H1 (cell line): Measurements from ENCODE around the gene DMXL1. TPM values are rescaled to one million over a fixed set of nuclear protein-coding genes. Genes with fewer than 3 reads are reported as not detected.

Experiments
- CTCF ChIA-PET: fragments of 300-600 bp; sonication (Branson Sonifier 250); formaldehyde crosslinking; loops from one replicate; lab custom pipeline; 2021; ENCODE audit not compliant: partially characterized antibody; lab: Charles Lee
- POLR2A ChIA-PET: fragments of 300-600 bp; sonication (Branson Sonifier 250); formaldehyde crosslinking; loops from one replicate; lab custom pipeline; 2021; ENCODE audit warnings: inconsistent platforms; ENCODE audit not compliant: partially characterized antibody; lab: Charles Lee
- DNase-seq, 2 experiments: peaks; one replicate each; pipeline versions ENCODE4 v3.0.0 to v3.0.0-alpha.2; 2010 to 2022; ENCODE audit warnings: low spot score in 2 of 2, low read depth in 1 of 2, mixed read lengths in 1 of 2
- FAIRE-seq: peaks from 2 replicates; lab custom pipeline; 2011; peaks lifted over from hg19 to GRCh38; lab: Jason Lieb, UNC
- H2AFZ ChIP-seq: 2 replicates; pipeline ENCODE4 v1.8.1; 2012; ENCODE audit warnings: low read length, inconsistent platforms
- H2AK5ac ChIP-seq: 2 replicates; pipeline ENCODE4 v1.6.1; 2013; ENCODE audit warnings: low read depth, low read length
- H2BK120ac ChIP-seq: replicated peaks from 2 replicates; pipeline ENCODE3; 2013; ENCODE audit warnings: low read depth, low read length, inconsistent platforms
- H2BK12ac ChIP-seq: 2 replicates; pipeline ENCODE4 v1.6.1; 2013; ENCODE audit warnings: low read depth, low read length
- H2BK15ac ChIP-seq: 2 replicates; pipeline ENCODE4 v1.6.1; 2013; ENCODE audit warnings: low read length
- H2BK20ac ChIP-seq: 2 replicates; pipeline ENCODE4 v1.6.1; 2013; ENCODE audit warnings: low read length
- H2BK5ac ChIP-seq: 2 replicates; pipeline ENCODE4 v1.6.1; 2013; ENCODE audit warnings: low read depth, low read length
- H3K14ac ChIP-seq: 2 replicates; pipeline ENCODE4 v1.6.1; 2013; ENCODE audit warnings: inconsistent platforms; ENCODE audit not compliant: insufficient read length
- H3K18ac ChIP-seq: 2 replicates; pipeline ENCODE4 v1.6.1; 2013; ENCODE audit warnings: low read length; ENCODE audit errors: extremely low read depth
- H3K23ac ChIP-seq: 2 replicates; pipeline ENCODE4 v1.6.1; 2013; ENCODE audit warnings: inconsistent platforms; ENCODE audit not compliant: insufficient read length
- H3K23me2 ChIP-seq: 2 replicates; pipeline ENCODE4 v1.6.1; 2013; ENCODE audit warnings: low read depth, low read length
- H3K27ac ChIP-seq: 2 replicates; pipeline ENCODE4 v1.6.1; 2011; ENCODE audit warnings: low read depth, low read length, inconsistent platforms
- H3K27me3 ChIP-seq, 4 experiments: replicated peaks in 1 of 4; 1 replicate in 1 of 4; 2 replicates in 3 of 4; pipeline versions ENCODE4 v1.6.1 to v1.8.1; 2011 to 2013; ENCODE audit warnings: low read length in 3 of 4, mild to moderate bottlenecking in 3 of 4, inconsistent platforms in 2 of 4, mixed read lengths in 2 of 4, moderate library complexity in 1 of 4; ENCODE audit not compliant: control insufficient read depth in 3 of 4, insufficient read depth in 3 of 4; ENCODE audit errors: extremely low read depth in 1 of 4
- H3K36me3 ChIP-seq, 4 experiments: 2 replicates each; pipeline versions ENCODE4 v1.6.1 to v1.8.1; 2011 to 2013; ENCODE audit warnings: mild to moderate bottlenecking in 4 of 4, low read length in 3 of 4, moderate library complexity in 2 of 4, control low read depth in 1 of 4, inconsistent platforms in 1 of 4; ENCODE audit not compliant: insufficient read depth in 4 of 4, control insufficient read depth in 2 of 4
- H3K4ac ChIP-seq: replicated peaks from 2 replicates; pipeline ENCODE3; 2013; ENCODE audit warnings: low read length, low read depth, mixed read lengths, inconsistent platforms; ENCODE audit not compliant: insufficient read length
- H3K4me1 ChIP-seq, 4 experiments: replicated peaks in 1 of 4; 1 replicate in 1 of 4; 2 replicates in 3 of 4; pipeline versions ENCODE4 v1.6.1 to v1.8.1; 2011 to 2013; ENCODE audit warnings: low read length in 3 of 4, inconsistent platforms in 2 of 4, mixed read lengths in 1 of 4; ENCODE audit not compliant: insufficient read depth in 4 of 4, control insufficient read depth in 3 of 4
- H3K4me2 ChIP-seq, 2 experiments: 2 replicates each; pipeline versions ENCODE4 v1.6.1 to v1.8.1; 2011 to 2013; ENCODE audit warnings: low read depth in 2 of 2, low read length in 2 of 2, control low read depth in 1 of 2, inconsistent platforms in 1 of 2, mild to moderate bottlenecking in 1 of 2; ENCODE audit not compliant: insufficient read depth in 1 of 2
- H3K4me3 ChIP-seq, 4 experiments: fragments of 200-600, 300-600 bp in 1 of 4; sonication (generic), shearing (Covaris generic), sonication (Bioruptor Twin) in 1 of 4; 2 replicates each; pipeline versions ENCODE4 v1.5.1 to v1.8.1; 2011 to 2016; ENCODE audit warnings: low read length in 4 of 4, low read depth in 3 of 4, control low read depth in 2 of 4, inconsistent platforms in 2 of 4, mild to moderate bottlenecking in 2 of 4, mixed read lengths in 1 of 4, moderate library complexity in 1 of 4; ENCODE audit not compliant: insufficient read depth in 2 of 4; ENCODE audit errors: extremely low read depth in 1 of 4
- H3K56ac ChIP-seq: replicated peaks from 2 replicates; pipeline ENCODE3; 2013; ENCODE audit warnings: low read depth, mild to moderate bottlenecking, mixed read lengths, low read length, inconsistent platforms; ENCODE audit not compliant: insufficient read length
- H3K79me1 ChIP-seq: 2 replicates; pipeline ENCODE4 v1.6.1; 2013; ENCODE audit warnings: low read depth, low read length, control low read depth
- H3K79me2 ChIP-seq, 2 experiments: 2 replicates each; pipeline versions ENCODE4 v1.6.1 to v1.8.1; 2012 to 2013; ENCODE audit warnings: low read length in 2 of 2, mild to moderate bottlenecking in 2 of 2, inconsistent platforms in 1 of 2; ENCODE audit not compliant: insufficient read depth in 2 of 2, control insufficient read depth in 1 of 2
- H3K9ac ChIP-seq, 4 experiments: replicated peaks in 1 of 4; 1 replicate in 1 of 4; 2 replicates in 3 of 4; pipeline versions ENCODE4 v1.6.1 to v1.8.1; 2011 to 2013; ENCODE audit warnings: low read depth in 3 of 4, low read length in 3 of 4, control low read depth in 2 of 4, mild to moderate bottlenecking in 2 of 4, moderate library complexity in 2 of 4, inconsistent platforms in 1 of 4; ENCODE audit errors: extremely low read depth in 1 of 4
- H3K9me3 ChIP-seq, 2 experiments: 2 replicates each; pipeline versions ENCODE4 v1.6.1 to v1.8.1; 2012 to 2013; ENCODE audit warnings: mild to moderate bottlenecking in 2 of 2, moderate library complexity in 2 of 2, control low read depth in 1 of 2, inconsistent platforms in 1 of 2, low read depth in 1 of 2, low read length in 1 of 2, mixed read lengths in 1 of 2; ENCODE audit not compliant: insufficient read depth in 2 of 2
- H4K20me1 ChIP-seq, 2 experiments: replicated peaks in 1 of 2; 2 replicates each; pipeline versions ENCODE3 to v1.8.1; 2011 to 2013; ENCODE audit warnings: inconsistent platforms in 2 of 2, low read length in 2 of 2, mild to moderate bottlenecking in 1 of 2; ENCODE audit not compliant: insufficient read depth in 2 of 2, control insufficient read depth in 1 of 2
- H4K5ac ChIP-seq: 2 replicates; pipeline ENCODE4 v1.6.1; 2013; ENCODE audit warnings: low read length, low read depth, mixed read lengths, inconsistent platforms; ENCODE audit not compliant: insufficient read length
- H4K8ac ChIP-seq: 2 replicates; pipeline ENCODE4 v1.8.0; 2013; ENCODE audit warnings: mild to moderate bottlenecking, moderate library complexity, low read length, inconsistent platforms; ENCODE audit not compliant: insufficient read depth; ENCODE audit errors: extremely low read depth
- H4K91ac ChIP-seq: replicated peaks from 2 replicates; pipeline ENCODE3; 2013; ENCODE audit warnings: low read length, mixed read lengths, inconsistent platforms; ENCODE audit not compliant: insufficient read length
- ATF2 ChIP-seq: IDR thresholded peaks from 2 replicates; pipeline ENCODE4 v1.6.1; 2012; ENCODE audit warnings: low read length, inconsistent platforms
- BCL11A ChIP-seq, 2 experiments: IDR thresholded peaks; one replicate each; pipeline ENCODE4 v1.6.1; 2011; ENCODE audit warnings: low read depth in 2 of 2, low read length in 2 of 2, mild to moderate bottlenecking in 2 of 2
- CREB1 ChIP-seq: IDR thresholded peaks from 2 replicates; pipeline ENCODE4 v1.6.1; 2012; ENCODE audit warnings: inconsistent platforms
- FOSL1 ChIP-seq: IDR thresholded peaks from 2 replicates; pipeline ENCODE4 v1.6.1; 2011; ENCODE audit warnings: mild to moderate bottlenecking, low read depth, low read length, moderate library complexity; ENCODE audit not compliant: insufficient read depth
- KDM1A ChIP-seq: fragments of 200-600, 300-600 bp; sonication (generic); IDR thresholded peaks from 2 replicates; pipeline ENCODE4 v1.7.1; 2016; ENCODE audit warnings: mild to moderate bottlenecking, low read length, borderline replicate concordance
- KDM4A ChIP-seq: IDR thresholded peaks from one replicate; pipeline ENCODE4 v1.7.1; 2012; ENCODE audit warnings: low read depth, mild to moderate bottlenecking, moderate library complexity, low read length, inconsistent platforms; ENCODE audit not compliant: severe bottlenecking
- RFX5 ChIP-seq: IDR thresholded peaks from 2 replicates; pipeline ENCODE4 v1.6.1; 2011; ENCODE audit warnings: low read depth, low read length, improper control_type of control experiment, borderline replicate concordance
- SP1 ChIP-seq: IDR thresholded peaks from 2 replicates; pipeline ENCODE4 v1.6.1; 2011; ENCODE audit warnings: low read depth, low read length
- SP4 ChIP-seq: IDR thresholded peaks from 2 replicates; pipeline ENCODE4 v1.6.1; 2012; ENCODE audit warnings: low read length, inconsistent platforms
- YY1 ChIP-seq: IDR thresholded peaks from 2 replicates; pipeline ENCODE4 v1.6.1; 2011; ENCODE audit warnings: low read depth, mild to moderate bottlenecking, low read length
- ZNF274 ChIP-seq: IDR thresholded peaks from 2 replicates; pipeline ENCODE4 v1.7.0; 2012; ENCODE audit warnings: low read length, borderline replicate concordance; ENCODE audit errors: extremely low read depth
- WGBS, 2 experiments: shearing (Covaris generic) in 1 of 2; methylation state at CpG; one replicate each; pipeline versions ENCODE4 v1.1.6 to v1.1.7; 2013 to 2015; ENCODE audit warnings: low lambda C conversion rate in 2 of 2, mixed read lengths in 2 of 2, inconsistent platforms in 1 of 2, low coverage in 1 of 2, missing lambda C conversion rate in 1 of 2; ENCODE audit not compliant: insufficient replicate concordance in 2 of 2, insufficient coverage in 1 of 2, insufficient read length in 1 of 2; ENCODE audit errors: extremely low coverage in 1 of 2, missing lambda C conversion rate in 1 of 2; 5-methylcytosine and 5-hydroxymethylcytosine counted together
- polyA plus RNA-seq, 7 experiments: library from polyadenylated mRNA; depleted of rRNA in 3 of 7; stranded (reverse) in 5 of 7; unstranded in 2 of 7; fragments of >200 nt in 5 of 7; fragments of 200-250 nt in 2 of 7; gene quantifications; 1 replicate in 5 of 7; 2 replicates in 1 of 7; 4 replicates in 1 of 7; pipeline versions ENCODE4 v1.2.1 to v1.2.3, GENCODE V29; 2011 to 2013; ENCODE audit warnings: missing spikeins in 2 of 7, mixed read lengths in 2 of 7
- total RNA-seq: library from RNA; stranded (reverse); fragmentation: NEBNext Ultra II Directional; extraction: Animal tissue kit (Norgen Biotek cat#: 25700); gene quantifications from 2 replicates; pipeline ENCODE4 v1.2.1, GENCODE V29; 2021

The DMXL1 gene
- total and polyA plus RNA-seq, 2 of the 8 experiments (the other 6 are each of a cell fraction or from before 2014, with no cell fraction given) = 10.1 to 43.9 TPM

DNA sequence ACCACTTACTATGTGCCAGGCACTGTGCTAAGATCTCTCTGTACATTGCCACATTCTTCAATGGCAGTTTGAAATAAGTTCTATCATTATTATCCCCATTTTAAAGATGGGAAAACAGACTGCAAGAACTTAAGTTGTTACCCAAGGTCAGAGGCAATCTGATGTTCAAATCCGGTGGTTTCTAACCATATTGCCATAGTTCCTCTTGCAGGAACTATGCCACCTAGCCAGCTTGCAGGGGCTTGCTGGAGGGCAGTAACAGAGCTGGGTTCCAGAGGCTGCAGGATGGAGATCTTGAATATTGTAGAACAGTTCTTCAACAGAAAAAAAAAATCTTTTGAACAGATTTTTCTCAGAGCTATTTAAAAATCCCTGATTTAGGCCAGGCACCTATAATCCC lies 213.1 kb downstream of the DMXL1 start:
- Histone ChIP-seq H2BK12ac (no peak overlapping the region), H2BK20ac (no peak overlapping the region), H4K20me1 (no peaks in the 10 kb centered on the region), H3K36me3 (no peaks in the 10 kb centered on the region), H4K91ac (no peak overlapping the region), H3K27me3 (no peaks in the 10 kb centered on the region), H3K79me1 (no peaks in the 10 kb centered on the region), H3K4me2 (no peak overlapping the region), H3K18ac (no peak overlapping the region), H3K4ac (no peak overlapping the region), H3K9ac (no peak overlapping the region), H3K27ac (no peak overlapping the region), H3K9me3 (no peaks in the 10 kb centered on the region), H2AK5ac (no peak overlapping the region), H2BK5ac (no peak overlapping the region), H3K14ac (no peak overlapping the region), H3K56ac (no peak overlapping the region), H2BK120ac (no peak overlapping the region), H4K8ac (no peak overlapping the region), H3K23ac (no peak overlapping the region), H4K5ac (no peak overlapping the region), H2BK15ac (no peak overlapping the region), H3K23me2 (no peaks in the 10 kb centered on the region; the same call in none of the 2 replicates), H3K79me2 (peaks cover 0 to 6% of the 10 kb centered on the region in 2 experiments; a peak in 2 of 4 replicates), H3K4me1 (peaks cover 0 to 2% (median 0%) of the 10 kb centered on the region in 4 experiments; a peak in 1 of 7 replicates), H2AFZ (no peak overlapping the region), H3K4me3 (no peak overlapping the region)
- FAIRE-seq (no peak), DNase-seq (no peak)
- ChIA-PET CTCF (interaction anchor here (0.7 to 1.4 kb wide), 6 partner anchors 16 to 262 kb away, joined by 3 to 5 read pairs (median 3); no protein-coding TSS in a partner anchor), POLR2A (no interaction called here)
- TF ChIP-seq KDM1A (no peak), RFX5 (no peak), YY1 (no peak), ZNF274 (no peak), FOSL1 (no peak), ATF2 (no peak), BCL11A (IDR thresholded peaks at IDR 0.05; ENCODE audit: low read depth in 2 of 2, low read length in 2 of 2) (no peak), SP4 (no peak), CREB1 (no peak), SP1 (no peak), KDM4A (no peak)
- 92% methylated on average over 1 of the region's 1 CpG; no CpG with 5 or more reads in 1 of the 2 experiments for WGBS, 2 experiments
